ENCODE data around the gene SNX21.
"Not testable (repeated sequence)": the region's sequence is repeated elsewhere in the genome, so short reads cannot be mapped to it uniquely, and the experiment has no call there.

Gene SNX21

GRCh38 chr20:45827712-45828111 lies 5.9 kb upstream of the SNX21 start:
- H3K79me1 ChIP-seq (replicated peaks; ENCODE audit: low read length, poor library complexity, severe bottlenecking): no peaks in the 10 kb centered on the region
- H3K4me3 ChIP-seq (ENCODE audit: insufficient read depth in 1 of 2, low read depth in 1 of 2, low read length in 2 of 2): no peak overlapping the region
- H2BK120ac ChIP-seq (ENCODE audit: low read depth, low read length): no peak overlapping the region
- H3K9me3 ChIP-seq (ENCODE audit: control insufficient read depth, low read length): no peaks in the 10 kb centered on the region
- no peak overlapping the region for H3K27ac ChIP-seq (ENCODE audit: low read length, poor library complexity, severe bottlenecking)
- H3K36me3 ChIP-seq (ENCODE audit: control insufficient read depth in 1 of 2, insufficient read depth in 2 of 2, low read depth in 1 of 2, low read length in 2 of 2): no peaks in the 10 kb centered on the region
- no peak overlapping the region for H2BK15ac ChIP-seq (ENCODE audit: low read depth, poor library complexity, severe bottlenecking)
- H2AFZ ChIP-seq (ENCODE audit: low read depth, low read length): no peak overlapping the region
- peaks cover 8 to 12% of the 10 kb centered on the region in 2 experiments for H3K27me3 ChIP-seq (ENCODE audit: control insufficient read depth in 1 of 2, insufficient read depth in 1 of 2, low read length in 2 of 2)
- H4K8ac ChIP-seq (ENCODE audit: low read length): no peak overlapping the region
- H2BK5ac ChIP-seq (ENCODE audit: low read depth, low read length, poor library complexity, severe bottlenecking): no peak overlapping the region
- no peak overlapping the region for H2BK12ac ChIP-seq (ENCODE audit: low read length in 2 of 2)
- WGBS: 92% methylated on average over 6 of the region's 6 CpGs
- no peak overlapping the region for H4K91ac ChIP-seq (ENCODE audit: low read length)
- H3K9ac ChIP-seq (ENCODE audit: low read length): no peak overlapping the region
- H3K23ac ChIP-seq (ENCODE audit: low read length in 2 of 2): no peak overlapping the region
- no peak overlapping the region for H3K4ac ChIP-seq (ENCODE audit: low read depth in 1 of 2, low read length in 2 of 2)
- H2AK5ac ChIP-seq (ENCODE audit: low read length, severe bottlenecking): no peak overlapping the region
- DNase-seq: no peak
- H3K4me2 ChIP-seq (ENCODE audit: low read length, poor library complexity, severe bottlenecking): no peak overlapping the region
- peaks cover 23% of the 10 kb centered on the region for H3K4me1 ChIP-seq (ENCODE audit: control insufficient read depth, insufficient read depth, low read depth, low read length)
- no peak overlapping the region for H3K18ac ChIP-seq (ENCODE audit: low read depth in 1 of 2, low read length in 2 of 2)
- no peak overlapping the region for H3K14ac ChIP-seq (ENCODE audit: low read length in 2 of 2)

GRCh38 chr20:45828589-45828988 lies 5.0 kb upstream of the SNX21 start:
- Histone ChIP-seq H4K91ac (ENCODE audit: low read length) (no peak overlapping the region), H3K27me3 (ENCODE audit: control insufficient read depth in 1 of 2, insufficient read depth in 1 of 2, low read length in 2 of 2) (peaks cover 0 to 6% of the 10 kb centered on the region in 2 experiments), H2BK5ac (ENCODE audit: low read depth, low read length, poor library complexity, severe bottlenecking) (peak overlapping the region; percentile 10), H3K23ac (ENCODE audit: low read length in 2 of 2) (no peak overlapping the region), H3K4me3 (ENCODE audit: insufficient read depth in 1 of 2, low read depth in 1 of 2, low read length in 2 of 2) (no peak overlapping the region), H3K4ac (ENCODE audit: low read depth in 1 of 2, low read length in 2 of 2) (no peak overlapping the region), H3K79me1 (replicated peaks; ENCODE audit: low read length, poor library complexity, severe bottlenecking) (no peaks in the 10 kb centered on the region), H3K4me1 (ENCODE audit: control insufficient read depth, insufficient read depth, low read depth, low read length) (peaks cover 22% of the 10 kb centered on the region), H4K8ac (ENCODE audit: low read length) (peak overlapping the region; percentile 28), H2BK15ac (ENCODE audit: low read depth, poor library complexity, severe bottlenecking) (no peak overlapping the region), H2BK12ac (ENCODE audit: low read length in 2 of 2) (no peak overlapping the region), H3K9ac (ENCODE audit: low read length) (no peak overlapping the region), H3K36me3 (ENCODE audit: control insufficient read depth in 1 of 2, insufficient read depth in 2 of 2, low read depth in 1 of 2, low read length in 2 of 2) (no peaks in the 10 kb centered on the region), H2AK5ac (ENCODE audit: low read length, severe bottlenecking) (peak overlapping the region; percentile 31), H2AFZ (ENCODE audit: low read depth, low read length) (no peak overlapping the region), H3K4me2 (ENCODE audit: low read length, poor library complexity, severe bottlenecking) (no peak overlapping the region), H3K9me3 (ENCODE audit: control insufficient read depth, low read length) (no peaks in the 10 kb centered on the region), H3K18ac (ENCODE audit: low read depth in 1 of 2, low read length in 2 of 2) (no peak overlapping the region), H3K27ac (ENCODE audit: low read length, poor library complexity, severe bottlenecking) (no peak overlapping the region), H3K14ac (ENCODE audit: low read length in 2 of 2) (no peak overlapping the region), H2BK120ac (ENCODE audit: low read depth, low read length) (no peak overlapping the region)
- 49% methylated on average over 2 of the region's 2 CpGs for WGBS
- DNase-seq: no peak

- not testable (repeated sequence) for H2BK5ac ChIP-seq (ENCODE audit: low read depth, low read length, poor library complexity, severe bottlenecking); H3K79me1 ChIP-seq (replicated peaks; ENCODE audit: low read length, poor library complexity, severe bottlenecking); H3K9ac ChIP-seq (ENCODE audit: low read length); H3K4me3 ChIP-seq (ENCODE audit: insufficient read depth in 1 of 2, low read depth in 1 of 2, low read length in 2 of 2); H3K36me3 ChIP-seq (ENCODE audit: control insufficient read depth in 1 of 2, insufficient read depth in 2 of 2, low read depth in 1 of 2, low read length in 2 of 2); H4K91ac ChIP-seq (ENCODE audit: low read length); H2AK5ac ChIP-seq (ENCODE audit: low read length, severe bottlenecking); H2BK12ac ChIP-seq (ENCODE audit: low read length in 2 of 2); H2BK15ac ChIP-seq (ENCODE audit: low read depth, poor library complexity, severe bottlenecking); H3K23ac ChIP-seq (ENCODE audit: low read length in 2 of 2); H3K9me3 ChIP-seq (ENCODE audit: control insufficient read depth, low read length); H4K8ac ChIP-seq (ENCODE audit: low read length); H3K14ac ChIP-seq (ENCODE audit: low read length in 2 of 2); H3K27ac ChIP-seq (ENCODE audit: low read length, poor library complexity, severe bottlenecking); H2AFZ ChIP-seq (ENCODE audit: low read depth, low read length); H3K4me2 ChIP-seq (ENCODE audit: low read length, poor library complexity, severe bottlenecking); H3K27me3 ChIP-seq (ENCODE audit: control insufficient read depth in 1 of 2, insufficient read depth in 1 of 2, low read length in 2 of 2); DNase-seq; H3K18ac ChIP-seq (ENCODE audit: low read depth in 1 of 2, low read length in 2 of 2); H3K4ac ChIP-seq (ENCODE audit: low read depth in 1 of 2, low read length in 2 of 2); H2BK120ac ChIP-seq (ENCODE audit: low read depth, low read length)
- WGBS: 92% methylated on average over 4 of the region's 4 CpGs
- peaks cover 20% of the 10 kb centered on the region for H3K4me1 ChIP-seq (ENCODE audit: control insufficient read depth, insufficient read depth, low read depth, low read length)
These were observed 3.9 kb upstream of the SNX21 start for GRCh38 chr20:45829673-45830106.

- no peak overlapping the region for H2BK5ac ChIP-seq (ENCODE audit: low read depth, low read length, poor library complexity, severe bottlenecking)
- H3K14ac ChIP-seq (ENCODE audit: low read length in 2 of 2): no peak overlapping the region
- H3K9me3 ChIP-seq (ENCODE audit: control insufficient read depth, low read length): no peaks in the 10 kb centered on the region
- H2BK15ac ChIP-seq (ENCODE audit: low read depth, poor library complexity, severe bottlenecking): no peak overlapping the region
- peaks cover 16% of the 10 kb centered on the region for H3K4me1 ChIP-seq (ENCODE audit: control insufficient read depth, insufficient read depth, low read depth, low read length)
- H3K4ac ChIP-seq (ENCODE audit: low read depth in 1 of 2, low read length in 2 of 2): no peak overlapping the region
- no peak overlapping the region for H2BK120ac ChIP-seq (ENCODE audit: low read depth, low read length)
- H3K4me3 ChIP-seq (ENCODE audit: insufficient read depth in 1 of 2, low read depth in 1 of 2, low read length in 2 of 2): peak overlapping the region in 1 of 2 experiments; percentile 87
- no peak overlapping the region for H3K27ac ChIP-seq (ENCODE audit: low read length, poor library complexity, severe bottlenecking)
- WGBS: 84% methylated on average over 3 of the region's 4 CpGs
- peak overlapping the region in 1 of 2 experiments; percentile 87 for H2BK12ac ChIP-seq (ENCODE audit: low read length in 2 of 2)
- peaks cover 9% of the 10 kb centered on the region for H3K79me1 ChIP-seq (replicated peaks; ENCODE audit: low read length, poor library complexity, severe bottlenecking)
- peaks cover 8 to 23% of the 10 kb centered on the region in 2 experiments for H3K36me3 ChIP-seq (ENCODE audit: control insufficient read depth in 1 of 2, insufficient read depth in 2 of 2, low read depth in 1 of 2, low read length in 2 of 2)
- H2AK5ac ChIP-seq (ENCODE audit: low read length, severe bottlenecking): peak overlapping the region; percentile 62
- no peak for DNase-seq
- H3K23ac ChIP-seq (ENCODE audit: low read length in 2 of 2): no peak overlapping the region
- peak overlapping the region; percentile 95 for H3K9ac ChIP-seq (ENCODE audit: low read length)
- peak overlapping the region; percentile 81 for H4K8ac ChIP-seq (ENCODE audit: low read length)
- H4K91ac ChIP-seq (ENCODE audit: low read length): no peak overlapping the region
- no peak overlapping the region for H3K4me2 ChIP-seq (ENCODE audit: low read length, poor library complexity, severe bottlenecking)
- H2AFZ ChIP-seq (ENCODE audit: low read depth, low read length): no peak overlapping the region
- H3K18ac ChIP-seq (ENCODE audit: low read depth in 1 of 2, low read length in 2 of 2): no peak overlapping the region
- no peaks in the 10 kb centered on the region for H3K27me3 ChIP-seq (ENCODE audit: control insufficient read depth in 1 of 2, insufficient read depth in 1 of 2, low read length in 2 of 2)
These were observed 980 bp upstream of the SNX21 start for GRCh38 chr20:45832619-45833018.

Measured in mesenchymal stem cell (in vitro differentiated cells and primary cell).